ENCODE results near the gene BCL2L13. TPM values are rescaled to one million over a fixed set of nuclear protein-coding genes. Genes with fewer than 3 reads are reported as not detected.
"Not testable (repeated sequence)": the region's sequence is repeated elsewhere in the genome, so short reads cannot be mapped to it uniquely, and the experiment has no call there.

The BCL2L13 gene
- total RNA-seq, 1 donor from 2014 or later, result 26.0 TPM

GRCh38 chr22:17634696-17635095, 3.9 kb upstream of the BCL2L13 start:
- no peak for DNase-seq (ENCODE audit: low read depth in 2 of 2)

DNA sequence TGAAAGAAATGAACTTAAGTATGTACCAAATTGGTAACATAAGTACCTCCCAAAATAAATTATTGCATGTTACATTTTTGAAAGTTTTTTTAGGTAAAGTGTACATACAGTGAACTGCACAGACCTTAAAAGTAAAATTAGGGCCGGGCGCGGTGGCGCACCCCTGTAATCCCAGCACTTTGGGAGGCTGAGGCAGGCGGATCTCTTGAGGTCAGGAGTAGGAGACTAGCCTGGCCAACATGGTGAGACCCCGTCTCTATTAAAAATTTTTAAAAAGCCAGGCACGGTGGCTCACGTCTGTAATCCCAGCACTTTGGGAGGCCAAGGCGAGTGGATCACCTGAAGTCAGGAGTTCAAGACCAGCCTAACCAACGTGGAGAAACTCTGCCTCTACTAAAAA, 1.7 kb upstream of the BCL2L13 start:
- DNase-seq (ENCODE audit: low read depth in 2 of 2), result not testable (repeated sequence)

DNA sequence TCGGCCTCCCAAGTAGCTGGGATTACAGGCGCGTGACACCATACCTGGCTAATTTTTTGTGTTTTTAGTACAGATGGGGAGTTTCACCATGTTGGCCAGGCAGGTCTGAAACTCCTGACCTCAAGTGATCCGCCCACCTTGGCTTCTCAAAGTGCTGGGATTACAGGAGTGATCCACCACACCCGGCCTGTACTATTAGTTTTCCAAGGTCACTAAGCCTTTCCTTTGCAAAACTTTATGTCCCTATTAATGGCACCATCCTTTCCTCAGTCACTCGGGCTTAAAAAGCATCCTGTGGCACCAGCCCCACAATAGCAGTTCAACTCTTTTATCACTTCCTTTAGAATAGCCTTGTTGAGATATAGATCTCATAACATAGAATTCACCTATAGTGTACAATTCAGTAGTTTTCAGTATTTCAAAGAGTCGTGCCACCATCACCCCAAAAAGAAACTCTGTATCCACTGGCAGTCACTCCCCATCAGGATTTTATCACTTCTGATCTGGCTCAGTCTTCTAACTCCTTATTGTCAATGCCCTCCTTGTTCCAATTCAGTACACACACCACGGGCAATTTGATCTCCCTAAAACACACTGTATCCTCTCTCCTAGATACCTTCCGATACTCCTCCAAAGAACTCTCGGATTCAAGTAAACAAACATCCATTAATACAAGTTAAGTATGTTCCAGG, 921 bp upstream of the BCL2L13 start:
- no peak for DNase-seq (ENCODE audit: low read depth in 2 of 2)

DNA sequence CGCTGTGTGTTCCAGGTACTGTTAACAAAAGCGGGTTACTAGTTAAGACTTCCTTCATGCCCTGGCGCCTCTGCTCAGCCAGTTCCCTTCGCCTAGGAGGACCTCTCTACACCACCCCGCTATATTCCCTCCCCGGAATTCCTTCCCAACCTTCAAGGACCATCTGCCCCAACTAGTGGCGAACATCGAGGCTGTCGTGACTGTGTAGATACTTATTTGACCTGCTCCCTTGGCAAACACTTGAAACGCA, 450 bp upstream of the BCL2L13 start:
- DNase-seq (ENCODE audit: low read depth in 2 of 2), result no peak

DNA sequence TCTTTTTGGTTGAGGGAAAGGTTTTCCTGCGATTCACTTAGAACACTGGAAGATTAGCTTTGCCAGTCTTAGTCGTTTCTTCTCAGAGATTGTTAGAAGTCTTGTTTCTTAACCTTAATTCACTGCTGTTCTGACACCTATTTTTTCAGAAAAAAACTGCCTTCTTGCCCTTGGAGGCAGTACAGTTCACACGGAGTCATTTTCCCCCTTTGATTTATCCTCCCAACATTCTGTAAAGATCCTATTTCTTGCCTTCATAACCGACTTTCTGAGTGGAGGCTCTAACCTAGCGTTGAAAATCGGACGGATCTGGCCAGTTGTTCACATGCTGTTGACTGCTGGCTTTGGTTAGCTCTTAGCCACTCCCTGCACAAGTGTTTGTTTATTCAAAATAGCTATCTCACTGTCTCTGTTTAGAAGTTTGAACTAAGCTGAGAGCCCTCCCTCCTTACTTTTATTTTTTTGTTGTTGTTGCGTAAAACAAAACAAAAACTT, 737 bp downstream of the BCL2L13 start:
- DNase-seq (ENCODE audit: low read depth in 2 of 2), result peak; percentile 56 to 60

- DNase-seq (ENCODE audit: low read depth in 2 of 2), result no peak
These were observed 2.7 kb downstream of the BCL2L13 start for GRCh38 chr22:17641269-17641668.

DNA sequence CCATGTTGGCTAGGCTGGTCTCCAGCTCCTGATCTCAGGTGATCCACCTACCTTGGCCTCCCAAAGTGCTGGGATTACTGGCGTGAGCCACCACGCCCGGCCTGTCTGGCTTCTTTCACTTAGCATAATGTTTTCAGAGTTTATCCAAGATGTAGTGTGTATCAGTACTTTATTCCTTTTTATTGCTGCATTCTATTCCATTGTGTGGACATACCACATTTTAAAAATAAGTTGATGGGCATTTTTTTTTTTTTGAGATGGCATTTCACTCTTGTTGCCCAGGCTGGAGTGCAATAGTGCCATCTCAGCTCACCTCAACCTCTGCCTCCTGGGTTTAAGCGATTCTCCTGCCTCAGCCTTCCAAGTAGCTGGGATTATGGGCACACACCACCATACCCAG, 3.8 kb downstream of the BCL2L13 start:
- not testable (repeated sequence) for DNase-seq (ENCODE audit: low read depth in 2 of 2)

- DNase-seq (ENCODE audit: low read depth in 2 of 2), result no peak
These were observed 8.9 kb downstream of the BCL2L13 start for GRCh38 chr22:17647452-17647851.

DNA sequence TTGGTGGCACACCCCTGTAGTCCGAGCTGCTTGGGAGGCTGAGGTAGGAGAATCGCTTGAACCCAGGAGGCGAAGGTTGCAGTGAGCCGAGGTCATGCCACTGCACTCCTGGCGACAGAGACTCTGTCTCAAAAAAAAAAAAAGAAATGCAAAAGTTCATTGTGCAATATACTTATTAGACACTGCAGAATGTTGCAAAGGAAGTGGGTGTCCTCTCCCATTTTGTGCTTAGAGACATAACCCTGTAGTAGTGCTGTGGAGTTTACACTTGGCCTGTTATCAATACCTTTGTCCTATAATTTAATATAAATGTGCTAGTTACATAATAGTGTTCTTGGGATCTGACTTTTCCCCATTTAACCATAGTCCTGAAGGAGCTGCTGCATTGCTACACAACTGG, 9.4 kb downstream of the BCL2L13 start:
- no peak for DNase-seq (ENCODE audit: low read depth in 2 of 2)

DNA sequence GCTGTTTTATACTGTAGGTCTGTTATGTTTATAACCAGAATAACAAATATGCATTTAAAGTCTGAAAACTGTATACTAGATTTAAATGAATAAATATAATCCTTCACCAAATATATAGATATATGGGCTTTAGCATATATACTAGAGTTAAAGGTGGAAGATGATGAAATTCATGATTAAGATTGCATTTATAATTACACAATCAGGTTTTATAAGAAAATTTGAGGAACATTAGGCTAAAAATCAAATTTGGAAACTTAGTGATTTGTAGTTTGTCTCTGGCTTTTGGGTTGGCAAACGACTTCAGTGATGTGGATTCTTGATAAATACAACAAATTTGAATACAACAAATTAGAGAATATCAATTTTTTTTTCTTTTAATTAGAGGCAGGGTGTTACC, 10.0 kb downstream of the BCL2L13 start:
- DNase-seq (ENCODE audit: low read depth in 2 of 2), result no peak

GRCh38 chr22:17655289-17655688, 16.7 kb downstream of the BCL2L13 start:
- DNase-seq (ENCODE audit: low read depth in 2 of 2), result no peak

DNA sequence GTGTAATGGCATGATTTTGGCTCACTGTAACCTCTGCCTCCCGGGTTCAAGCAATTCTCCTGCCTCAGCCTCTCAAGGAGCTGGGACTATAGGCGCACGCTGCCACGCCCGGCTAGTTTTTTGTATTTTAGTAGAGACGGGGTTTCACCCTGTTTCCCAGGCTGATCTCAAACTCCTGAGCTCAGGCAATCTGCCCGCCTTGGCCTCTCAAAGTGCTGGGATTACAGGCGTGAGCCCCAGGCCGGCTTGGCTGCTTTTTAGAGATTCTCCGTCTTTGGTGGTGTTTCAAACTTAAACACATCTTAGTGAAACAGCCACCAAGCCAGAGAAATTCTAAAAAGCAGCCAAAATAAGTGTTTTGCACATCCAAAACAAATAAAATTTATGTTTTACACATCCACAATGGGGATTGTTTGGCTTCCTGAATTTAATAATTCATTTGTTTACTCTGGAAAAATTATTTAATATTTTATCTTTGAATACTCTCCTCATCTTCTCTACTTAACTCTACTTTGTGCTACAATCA, 18.4 kb downstream of the BCL2L13 start:
- no peak for DNase-seq (ENCODE audit: low read depth in 2 of 2)

DNA sequence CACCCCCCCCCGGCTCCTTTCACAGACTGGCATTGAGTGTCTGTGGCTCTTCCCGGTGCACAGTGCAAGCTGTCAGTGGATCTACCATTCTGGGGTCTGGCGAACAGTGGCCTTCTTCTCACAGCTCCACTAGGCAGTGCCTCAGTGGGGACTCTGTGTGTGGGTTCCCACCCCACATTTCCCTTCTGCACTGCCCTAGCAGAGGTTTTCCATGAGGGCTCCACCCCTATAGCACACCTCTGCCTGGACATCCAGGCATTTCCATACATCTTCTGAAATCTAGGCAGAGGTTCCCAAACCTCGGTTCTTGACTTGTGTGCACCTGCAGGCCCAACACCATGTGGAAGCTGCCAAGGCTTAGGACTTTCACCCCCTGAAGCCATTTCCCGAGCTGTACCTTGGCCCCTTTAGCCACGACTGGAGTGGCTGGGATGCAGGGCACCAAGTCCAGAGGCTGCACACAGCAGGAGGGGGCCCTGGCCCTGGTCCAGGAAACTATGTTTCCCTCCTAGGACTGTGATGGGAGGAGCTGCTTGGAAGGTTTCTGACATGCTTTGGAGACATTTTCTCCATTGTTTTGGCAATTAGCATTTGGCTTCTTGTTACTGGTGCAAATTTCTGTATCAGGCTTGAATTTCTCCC, 26.0 kb downstream of the BCL2L13 start:
- DNase-seq (ENCODE audit: low read depth in 2 of 2), result no peak

DNA sequence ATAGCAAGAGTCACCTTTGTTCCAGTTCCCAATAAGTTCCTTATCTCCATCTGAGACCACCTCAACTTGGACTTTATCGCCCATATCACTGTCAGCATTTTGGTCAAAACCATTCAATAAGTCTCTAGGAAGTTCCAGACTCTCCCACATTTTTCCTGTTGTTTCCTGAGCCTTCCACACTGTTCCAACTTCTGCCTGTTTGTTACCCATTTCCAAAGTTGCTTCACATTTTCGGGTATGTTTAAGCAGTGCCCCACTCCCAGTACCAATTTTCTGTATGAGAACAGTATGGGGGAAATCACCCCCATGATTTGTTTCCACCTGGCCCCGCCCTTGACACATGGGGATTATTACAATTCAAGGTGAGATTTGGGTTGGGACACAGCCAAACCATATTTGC, 26.7 kb downstream of the BCL2L13 start:
- DNase-seq (ENCODE audit: low read depth in 2 of 2), result no peak

DNA sequence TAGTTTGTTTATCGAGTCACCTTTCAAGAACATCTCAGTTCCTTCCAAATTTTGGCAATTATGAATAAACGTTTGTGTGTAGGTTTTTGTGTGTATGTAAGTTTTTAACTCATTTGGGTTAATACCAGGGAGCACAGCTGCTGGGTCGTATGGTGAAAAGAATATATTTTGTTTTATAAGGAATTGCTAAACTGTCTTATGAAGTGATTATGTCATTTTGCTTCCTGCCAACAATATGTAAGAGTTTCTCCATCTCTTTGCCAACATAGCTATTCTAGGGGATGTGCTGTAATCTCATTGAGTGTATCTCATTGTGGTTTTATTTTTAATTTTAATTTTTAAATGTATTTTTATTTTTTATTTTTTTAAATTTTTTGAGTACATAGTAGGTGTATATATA, 27.3 kb downstream of the BCL2L13 start:
- no peak for DNase-seq (ENCODE audit: low read depth in 2 of 2)

GRCh38 chr22:17671521-17672092, 33.0 kb downstream of the BCL2L13 start:
- not testable (repeated sequence) for DNase-seq (ENCODE audit: low read depth in 2 of 2)

DNA sequence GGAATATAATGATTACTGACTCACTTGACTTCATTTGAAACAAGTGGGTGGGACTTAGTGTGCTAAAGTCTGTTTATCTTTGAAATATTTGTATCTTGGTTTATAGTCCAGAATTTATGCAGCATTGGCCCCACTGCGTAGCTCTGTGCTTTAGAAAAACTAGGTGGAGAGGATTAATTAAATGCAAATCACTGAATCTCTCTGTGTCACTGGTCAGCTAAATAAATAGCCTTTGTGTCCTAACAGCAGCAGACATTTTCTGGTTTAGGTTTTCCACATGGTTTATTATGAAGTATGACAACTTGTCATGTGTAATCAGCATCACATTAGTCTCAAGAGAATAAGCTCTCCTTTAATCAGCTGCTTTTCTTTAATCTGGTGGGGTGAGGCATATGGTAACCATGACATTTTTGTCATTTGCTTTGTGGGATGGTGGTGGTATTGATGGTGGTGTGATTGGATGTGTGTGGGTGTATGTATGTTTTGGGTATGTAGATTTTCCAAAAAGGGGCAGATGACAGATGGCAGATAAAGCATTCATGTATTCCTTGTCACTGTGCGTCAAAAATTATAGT, 33.9 kb downstream of the BCL2L13 start:
- DNase-seq (ENCODE audit: low read depth in 2 of 2), result no peak

GRCh38 chr22:17674152-17674551, 35.6 kb downstream of the BCL2L13 start:
- DNase-seq (ENCODE audit: low read depth in 2 of 2), result no peak

- DNase-seq (ENCODE audit: low read depth in 2 of 2), result no peak
These were observed 37.0 kb downstream of the BCL2L13 start for GRCh38 chr22:17675584-17675983.

GRCh38 chr22:17678817-17679385, 40.3 kb downstream of the BCL2L13 start:
- DNase-seq (ENCODE audit: low read depth in 2 of 2), result no peak

DNA sequence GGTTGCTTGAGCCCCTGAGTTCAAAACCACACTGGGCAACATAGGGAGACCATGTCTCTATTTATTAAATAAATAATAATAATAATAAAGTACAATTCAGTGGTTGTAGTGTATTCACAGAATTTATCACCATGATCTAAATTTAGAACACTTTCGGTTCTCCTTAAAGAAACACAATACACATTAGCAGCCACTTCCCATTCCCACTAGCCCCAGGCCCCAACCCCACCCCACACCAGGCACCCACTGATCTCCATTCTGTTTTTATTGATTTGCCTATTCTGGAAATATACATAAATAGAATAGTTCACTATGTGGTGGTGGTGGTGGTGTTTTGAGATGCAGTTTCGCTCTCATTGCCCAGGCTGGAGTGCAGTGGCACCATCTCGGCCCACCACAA, 45.7 kb downstream of the BCL2L13 start:
- no peak for DNase-seq (ENCODE audit: low read depth in 2 of 2)

- no peak for DNase-seq (ENCODE audit: low read depth in 2 of 2)
These were observed 54.3 kb downstream of the BCL2L13 start for GRCh38 chr22:17692841-17693240.
